ENCODE results near the gene ENDOD1.

ENDOD1 gene

DNA sequence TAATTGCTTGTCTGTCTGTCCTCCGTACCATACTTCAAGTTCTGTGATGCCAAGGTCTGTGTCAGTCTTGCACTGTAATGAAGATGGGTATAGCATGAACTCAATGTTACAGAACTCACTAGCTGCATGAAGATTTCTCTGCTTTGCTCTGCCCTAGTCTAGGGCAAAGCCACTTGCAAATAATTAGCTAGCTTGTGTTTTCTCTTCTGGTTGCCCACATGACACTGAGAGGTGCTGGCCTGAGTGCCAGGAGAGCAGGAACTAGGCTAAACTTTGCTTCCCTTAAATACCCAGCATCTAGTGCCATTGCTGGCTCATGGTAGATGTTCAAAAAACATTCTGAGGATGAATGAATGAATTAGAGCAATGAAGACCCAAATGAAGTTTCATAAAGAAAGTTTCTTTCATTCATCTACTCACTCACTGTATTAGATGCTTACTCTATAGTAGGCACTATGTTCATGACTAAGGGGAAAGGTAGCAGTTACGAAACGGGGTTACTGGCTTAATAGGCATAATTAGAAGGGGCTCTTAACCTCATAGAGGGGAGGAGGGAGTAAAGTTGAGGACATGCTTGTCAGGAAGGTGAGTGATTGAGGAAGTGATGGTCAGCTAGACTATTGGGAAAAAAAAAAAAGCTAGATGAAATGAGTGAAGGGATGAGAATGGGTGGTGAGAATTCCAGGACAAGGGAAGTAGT, 4.4 kb upstream of the ENDOD1 start:
- TF ChIP-seq, protein P1, sequence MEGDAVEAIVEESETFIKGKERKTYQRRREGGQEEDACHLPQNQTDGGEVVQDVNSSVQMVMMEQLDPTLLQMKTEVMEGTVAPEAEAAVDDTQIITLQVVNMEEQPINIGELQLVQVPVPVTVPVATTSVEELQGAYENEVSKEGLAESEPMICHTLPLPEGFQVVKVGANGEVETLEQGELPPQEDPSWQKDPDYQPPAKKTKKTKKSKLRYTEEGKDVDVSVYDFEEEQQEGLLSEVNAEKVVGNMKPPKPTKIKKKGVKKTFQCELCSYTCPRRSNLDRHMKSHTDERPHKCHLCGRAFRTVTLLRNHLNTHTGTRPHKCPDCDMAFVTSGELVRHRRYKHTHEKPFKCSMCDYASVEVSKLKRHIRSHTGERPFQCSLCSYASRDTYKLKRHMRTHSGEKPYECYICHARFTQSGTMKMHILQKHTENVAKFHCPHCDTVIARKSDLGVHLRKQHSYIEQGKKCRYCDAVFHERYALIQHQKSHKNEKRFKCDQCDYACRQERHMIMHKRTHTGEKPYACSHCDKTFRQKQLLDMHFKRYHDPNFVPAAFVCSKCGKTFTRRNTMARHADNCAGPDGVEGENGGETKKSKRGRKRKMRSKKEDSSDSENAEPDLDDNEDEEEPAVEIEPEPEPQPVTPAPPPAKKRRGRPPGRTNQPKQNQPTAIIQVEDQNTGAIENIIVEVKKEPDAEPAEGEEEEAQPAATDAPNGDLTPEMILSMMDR (IDR thresholded peaks at IDR 0.05): no peak
- Histone ChIP-seq H3K27ac (no peak overlapping the region), H3K4me3 (no peak overlapping the region)
- DNase-seq (ENCODE audit: low spot score): no peak

DNA sequence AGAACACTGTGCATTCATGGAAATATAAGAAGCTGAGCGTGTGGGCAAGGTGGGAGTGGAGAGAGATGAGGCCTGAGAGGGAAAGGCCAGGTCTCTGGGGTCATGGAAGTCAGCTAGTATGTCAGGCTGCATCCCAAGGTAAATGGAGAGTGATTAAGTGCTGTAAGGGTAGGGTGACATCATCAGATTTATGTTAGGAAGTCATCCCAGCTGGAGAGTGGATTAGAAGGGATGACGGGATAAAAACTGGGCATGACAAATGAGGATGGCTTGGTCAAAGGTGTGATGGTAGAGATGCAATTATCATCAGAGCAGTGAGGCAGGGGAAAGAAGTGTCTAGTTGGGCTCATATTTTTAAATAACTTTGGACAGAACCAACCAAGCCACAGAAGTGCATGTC, 3.5 kb upstream of the ENDOD1 start:
- no peak overlapping the region for H3K27ac ChIP-seq
- TF ChIP-seq, protein P1 (IDR thresholded peaks at IDR 0.05): no peak

DNA sequence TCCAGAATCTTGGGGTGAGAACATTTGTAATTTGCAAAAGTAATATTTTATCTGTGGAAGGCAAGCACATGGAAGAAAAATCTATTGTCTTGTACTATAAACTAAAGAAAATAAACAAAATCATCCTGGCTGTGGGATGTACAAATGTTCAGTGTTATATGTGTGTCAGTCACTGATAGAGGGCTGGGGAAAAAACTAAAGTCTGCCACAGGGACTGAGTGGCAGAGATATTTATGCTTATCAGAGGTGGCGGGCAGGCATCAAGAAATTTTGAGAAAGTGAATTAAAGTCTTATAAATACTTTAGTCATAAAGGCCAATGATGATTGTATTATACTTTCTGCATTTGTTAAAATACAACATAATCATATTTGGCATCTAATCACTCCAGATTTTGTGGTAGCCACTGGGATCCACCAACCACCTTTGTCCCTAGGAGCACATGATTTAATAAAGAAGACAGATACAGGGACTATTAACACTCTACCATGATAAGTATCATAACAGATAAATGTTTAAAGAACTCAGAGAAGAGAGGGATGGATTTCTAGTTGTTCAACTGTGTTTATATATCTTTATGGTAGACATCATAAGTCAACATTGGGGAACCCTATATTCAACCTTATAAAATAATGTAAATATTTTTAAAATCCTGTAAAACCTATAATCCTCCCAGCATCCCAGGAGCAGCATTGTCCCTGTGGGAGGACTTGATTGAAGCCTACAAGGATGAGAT, 2.6 kb upstream of the ENDOD1 start:
- TF ChIP-seq, protein P1 (IDR thresholded peaks at IDR 0.05): no peak
- Histone ChIP-seq H3K4me3 (no peak overlapping the region), H3K27ac (no peak overlapping the region)
- DNase-seq (ENCODE audit: low spot score): no peak

More for the DNA sequence above, 3.5 kb upstream of the ENDOD1 start:
- no peak for DNase-seq (ENCODE audit: low spot score)
- H3K4me3 ChIP-seq: no peak overlapping the region

DNA sequence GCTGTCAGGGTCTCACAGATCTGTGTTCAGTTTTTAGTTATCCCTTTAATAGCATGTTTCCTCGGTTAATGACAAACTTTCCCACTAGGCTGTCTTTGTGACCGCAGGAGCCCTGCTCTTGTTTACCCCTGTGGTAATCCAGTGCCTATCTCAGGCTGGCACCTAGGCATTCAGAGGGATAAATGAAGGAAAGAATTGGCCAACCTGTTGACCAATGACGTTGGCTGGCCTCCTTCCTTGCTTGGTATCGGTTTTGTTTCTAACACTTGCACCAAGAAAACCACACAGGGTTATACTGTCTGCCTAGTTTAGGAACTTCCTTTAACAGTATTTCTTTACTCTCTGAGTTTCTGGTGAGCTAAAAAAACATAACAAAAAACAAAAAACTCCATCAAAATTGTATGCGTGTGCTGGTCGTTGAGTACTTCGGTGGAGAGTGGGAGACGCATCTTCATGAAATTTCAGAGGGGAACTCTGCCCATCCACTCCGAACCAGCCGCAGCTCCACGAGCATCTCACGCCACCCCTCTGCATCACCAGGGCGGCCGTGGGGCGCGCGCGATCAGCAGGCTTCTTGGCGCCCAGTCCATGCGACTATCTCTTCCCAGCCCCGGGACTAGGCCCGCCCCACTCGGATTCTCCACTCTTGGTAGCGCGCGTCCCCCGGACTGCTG, 563 bp upstream of the ENDOD1 start:
- peak; percentile 86 for DNase-seq (ENCODE audit: low spot score)
- Histone ChIP-seq H3K4me3 (peak overlapping the region; percentile 76), H3K27ac (peak overlapping the region; percentile 91 to 96)
- TF ChIP-seq, protein P1 (IDR thresholded peaks at IDR 0.05): no peak

DNA sequence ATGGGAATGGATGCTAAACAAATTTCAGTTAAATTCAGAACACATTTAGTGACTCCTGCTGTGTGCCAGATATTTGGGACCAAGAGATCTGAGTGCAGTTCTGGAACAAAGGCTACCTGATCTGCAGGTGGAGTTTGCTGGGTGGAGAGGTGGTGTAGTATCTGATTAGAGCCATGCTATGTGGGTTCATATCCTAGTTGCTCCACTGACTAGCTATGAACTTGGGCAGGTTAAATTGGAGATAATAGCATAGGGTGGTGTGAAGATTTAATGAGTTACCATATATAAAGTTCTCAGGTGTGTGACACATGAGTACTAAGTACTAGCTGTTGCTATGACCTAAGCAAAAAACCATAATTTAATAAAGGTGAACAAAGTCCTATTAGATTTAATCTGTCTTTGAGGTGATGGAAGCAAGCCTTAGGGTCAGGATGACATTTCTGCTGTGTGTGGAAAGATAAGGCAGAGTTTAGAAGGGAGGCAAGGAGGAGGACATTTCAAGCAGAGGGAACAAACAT, 2.1 kb downstream of the ENDOD1 start:
- TF ChIP-seq, protein P1 (IDR thresholded peaks at IDR 0.05): no peak
- no peak for DNase-seq (ENCODE audit: low spot score)
- Histone ChIP-seq H3K27ac (no peak overlapping the region), H3K4me3 (peak overlapping the region; percentile 76)

DNA sequence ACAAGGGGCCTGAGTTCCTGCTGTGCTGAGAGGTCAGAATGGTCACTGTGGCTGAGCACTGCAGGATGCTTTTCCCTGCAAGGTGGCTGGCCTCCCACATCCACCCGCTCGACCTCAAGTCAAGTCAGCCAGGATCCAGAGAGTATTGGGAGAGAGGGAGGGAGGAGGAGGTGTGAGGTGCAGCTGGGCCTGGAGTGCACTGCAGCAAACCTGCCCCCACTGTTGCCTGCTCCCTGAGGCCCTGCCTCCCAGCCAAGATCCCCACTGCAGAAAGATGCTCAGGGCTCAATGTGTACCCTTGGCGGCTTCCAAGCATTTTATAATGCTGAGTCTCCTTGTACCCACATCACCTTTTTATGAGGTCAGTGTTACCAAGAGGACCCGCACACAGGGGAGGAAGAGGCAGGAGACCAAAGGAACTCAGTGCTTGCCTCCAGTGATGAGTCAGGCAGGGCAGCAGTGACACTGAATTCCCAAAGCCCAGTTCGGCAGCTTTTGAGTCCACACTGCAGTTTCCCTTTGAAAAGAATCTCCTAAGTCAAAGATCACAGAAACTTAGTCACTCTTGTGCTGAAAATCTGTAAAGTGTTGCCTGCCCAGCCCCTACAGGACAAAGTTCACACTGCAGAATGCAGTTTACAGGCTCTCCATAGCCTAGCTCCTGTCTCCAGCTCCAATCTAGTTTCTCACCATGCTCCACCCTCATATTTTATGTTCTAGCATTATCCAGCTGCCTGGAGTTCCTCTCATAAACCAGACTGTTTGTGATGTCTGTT, 3.1 kb downstream of the ENDOD1 start:
- TF ChIP-seq, protein P1 (IDR thresholded peaks at IDR 0.05): no peak
- DNase-seq (ENCODE audit: low spot score): no peak
- Histone ChIP-seq H3K27ac (peak overlapping the region in 1 of 2 donors; percentile 4), H3K4me3 (peak overlapping the region; percentile 19)
